Stimulated activated CD4-positive, alpha-beta T cell treated with anti-CD3 and anti-CD28 coated beads, Interleukin-1b, Interleukin-23, amount 100 ng/mL, for 4 hours (primary cell): ENCODE measurements around the gene CCDC85B.

Source experiments
- DNase-seq, 2 donors: peaks; one replicate each; pipeline ENCODE4 v3.0.0-alpha.2; 2020; ENCODE audit warnings: low read depth in 2 of 2

CCDC85B gene

GRCh38 chr11:65869643-65870306 is 20.7 kb upstream of the CCDC85B start:
- no peak for DNase-seq

- no peak for DNase-seq
Observed at GRCh38 chr11:65870307-65870658, 20.2 kb upstream of the CCDC85B start.

GRCh38 chr11:65870706-65871681 is 19.5 kb upstream of the CCDC85B start:
- DNase-seq: no peak

- DNase-seq: no peak
Observed at GRCh38 chr11:65871811-65872548, 18.5 kb upstream of the CCDC85B start.

- DNase-seq: no peak
Observed at GRCh38 chr11:65872586-65873317, 17.7 kb upstream of the CCDC85B start, which contains the start of gene EFEMP2. Gene EFEMP2, minus strand, starts transcription at chr11:65872800. Its CDS starts 446 bp downstream, at chr11:65872354.

GRCh38 chr11:65873318-65874156 is 16.9 kb upstream of the CCDC85B start:
- DNase-seq: peak; percentile 95 to 98

- DNase-seq: no peak
Observed at GRCh38 chr11:65879617-65880016, 10.9 kb upstream of the CCDC85B start, which contains the start of gene CTSW. Gene CTSW, plus strand, starts transcription at chr11:65879837. Its CDS starts 18 bp downstream, at chr11:65879855.

- DNase-seq: no peak
Observed at GRCh38 chr11:65880027-65880426, 10.4 kb upstream of the CCDC85B start.

- DNase-seq: no peak
Observed at GRCh38 chr11:65880844-65881421, 9.5 kb upstream of the CCDC85B start.

GRCh38 chr11:65882120-65883057 is 8.1 kb upstream of the CCDC85B start:
- DNase-seq: no peak

GRCh38 chr11:65883058-65883761 is 7.3 kb upstream of the CCDC85B start:
- no peak for DNase-seq

- no peak for DNase-seq
Observed at GRCh38 chr11:65883786-65884715, 6.4 kb upstream of the CCDC85B start.

GRCh38 chr11:65884716-65885092 is 5.8 kb upstream of the CCDC85B start:
- DNase-seq: peak; percentile 73 to 75

GRCh38 chr11:65885231-65885630 is 5.2 kb upstream of the CCDC85B start:
- no peak for DNase-seq

- DNase-seq: no peak
Observed at GRCh38 chr11:65885808-65886536, 4.5 kb upstream of the CCDC85B start.
